ENCODE data around the gene TBC1D5. TPM values are rescaled to one million over a fixed set of nuclear protein-coding genes. Genes with fewer than 3 reads are reported as not detected.

Gene TBC1D5
- total and polyA plus RNA-seq, 2 of the 8 experiments (the other 6 are each of a cell fraction or from before 2014, with no cell fraction given) = 11.0 to 22.9 TPM

GRCh38 chr3:17683542-17684207, 58.8 kb downstream of the TBC1D5 start (continued):
- TF ChIP-seq RAD21 (IDR thresholded peaks at IDR 0.05 in 1 of 2, conservative IDR thresholded peaks at IDR 0.05 in 1 of 2; ENCODE audit: low read depth in 2 of 2, low read length in 2 of 2) (no peak), RBBP5 (IDR thresholded peaks at IDR 0.05; ENCODE audit: borderline replicate concordance, low read depth, low read length) (no peak), CBX8 (IDR thresholded peaks at IDR 0.05; ENCODE audit: borderline replicate concordance, low read depth, low read length) (no peak), HDAC2 (IDR thresholded peaks at IDR 0.05; ENCODE audit: borderline replicate concordance in 1 of 2, low read depth in 2 of 2, low read length in 2 of 2) (no peak), GTF2F1 (IDR thresholded peaks at IDR 0.05; ENCODE audit: borderline replicate concordance, low read depth, low read length) (no peak), BACH1 (IDR thresholded peaks at IDR 0.05; ENCODE audit: low read length) (no peak)
